Upper lobe of right lung (tissue), 1 donor: ENCODE measurements around the gene ETV3. TPM values are rescaled to one million over a fixed set of nuclear protein-coding genes. Genes with fewer than 3 reads are reported as not detected.

Experiments
- ATAC-seq: fragments of 200-7000 bp; cut with Tn5 transposase; one replicate; pipeline ENCODE4 v1.9.1; 2020; ENCODE audit warnings: mild to moderate bottlenecking, moderate library complexity
- DNase-seq: peaks from one replicate; pipeline ENCODE4 v3.0.0-alpha.2; 2020
- H3K27ac ChIP-seq: fragments of 200-600 bp; one replicate; pipeline ENCODE4 v1.8.0; 2022
- H3K27me3 ChIP-seq: fragments of 200-600 bp; one replicate; pipeline ENCODE4 v1.8.0; 2022; ENCODE audit warnings: mild to moderate bottlenecking
- H3K36me3 ChIP-seq: fragments of 200-600 bp; one replicate; pipeline ENCODE4 v1.8.0; 2022
- H3K4me1 ChIP-seq: fragments of 200-600 bp; one replicate; pipeline ENCODE4 v1.8.0; 2022
- H3K4me3 ChIP-seq: fragments of 200-600 bp; one replicate; pipeline ENCODE4 v1.8.0; 2022; ENCODE audit warnings: mild to moderate bottlenecking
- H3K9me3 ChIP-seq: fragments of 200-600 bp; one replicate; pipeline ENCODE4 v1.8.0; 2022
- intact Hi-C: fragments of 100-400 bp; cut with DNase I; formaldehyde crosslinking; loops from one replicate; pipeline ENCODE4 v1.11.0; 2022
- total RNA-seq: library from RNA; stranded (reverse); fragmentation: NEBNext Ultra II Directional; extraction: Animal tissue kit (Norgen Biotek cat#: 25700); gene quantifications from one replicate; pipeline ENCODE4 v1.2.1, GENCODE V29; 2021
- TF ChIP-seq, protein P1 (sequence below): fragments of 200-600 bp; IDR thresholded peaks from one replicate; pipeline ENCODE4 v1.8.0; 2022; ENCODE audit warnings: antibody characterized with exemption
- donor health status: DM: no; HTN: yes; CAD: no; lungs with severe emphysema.

Gene ETV3
- total RNA-seq, 1 donor from 2014 or later = 39.2 TPM

DNA sequence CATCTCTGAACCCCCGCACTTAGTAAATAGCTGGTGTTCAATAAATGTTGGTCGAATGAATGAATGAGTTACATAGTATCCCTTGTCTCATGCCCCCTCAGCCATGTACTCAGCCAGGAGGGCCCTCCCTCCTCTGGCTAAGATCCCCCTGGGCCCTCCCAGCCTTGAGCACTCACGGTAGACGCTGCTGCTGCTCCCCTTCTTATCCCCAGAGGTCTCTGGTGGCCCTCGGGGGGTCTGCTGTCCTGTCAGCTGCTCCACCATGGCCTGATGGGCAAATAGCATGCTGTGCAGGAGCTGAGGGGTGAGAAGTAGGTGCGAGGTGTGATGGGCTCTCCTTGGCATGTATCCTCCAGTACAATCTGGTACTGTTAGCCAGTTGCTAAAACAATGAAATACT, 40.5 kb downstream of the ETV3 start:
- H3K27me3 ChIP-seq = no peaks in the 10 kb centered on the region
- ATAC-seq (no peak), DNase-seq (peak; percentile 40)
- no peak overlapping the region for H3K27ac ChIP-seq
- intact Hi-C loops = no loop called here
- H3K4me3 ChIP-seq = no peak overlapping the region
- H3K36me3 ChIP-seq = no peaks in the 10 kb centered on the region
- H3K4me1 ChIP-seq = peaks cover 3% of the 10 kb centered on the region
- H3K9me3 ChIP-seq = no peaks in the 10 kb centered on the region
- TF ChIP-seq, protein P1, sequence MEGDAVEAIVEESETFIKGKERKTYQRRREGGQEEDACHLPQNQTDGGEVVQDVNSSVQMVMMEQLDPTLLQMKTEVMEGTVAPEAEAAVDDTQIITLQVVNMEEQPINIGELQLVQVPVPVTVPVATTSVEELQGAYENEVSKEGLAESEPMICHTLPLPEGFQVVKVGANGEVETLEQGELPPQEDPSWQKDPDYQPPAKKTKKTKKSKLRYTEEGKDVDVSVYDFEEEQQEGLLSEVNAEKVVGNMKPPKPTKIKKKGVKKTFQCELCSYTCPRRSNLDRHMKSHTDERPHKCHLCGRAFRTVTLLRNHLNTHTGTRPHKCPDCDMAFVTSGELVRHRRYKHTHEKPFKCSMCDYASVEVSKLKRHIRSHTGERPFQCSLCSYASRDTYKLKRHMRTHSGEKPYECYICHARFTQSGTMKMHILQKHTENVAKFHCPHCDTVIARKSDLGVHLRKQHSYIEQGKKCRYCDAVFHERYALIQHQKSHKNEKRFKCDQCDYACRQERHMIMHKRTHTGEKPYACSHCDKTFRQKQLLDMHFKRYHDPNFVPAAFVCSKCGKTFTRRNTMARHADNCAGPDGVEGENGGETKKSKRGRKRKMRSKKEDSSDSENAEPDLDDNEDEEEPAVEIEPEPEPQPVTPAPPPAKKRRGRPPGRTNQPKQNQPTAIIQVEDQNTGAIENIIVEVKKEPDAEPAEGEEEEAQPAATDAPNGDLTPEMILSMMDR = no peak

DNA sequence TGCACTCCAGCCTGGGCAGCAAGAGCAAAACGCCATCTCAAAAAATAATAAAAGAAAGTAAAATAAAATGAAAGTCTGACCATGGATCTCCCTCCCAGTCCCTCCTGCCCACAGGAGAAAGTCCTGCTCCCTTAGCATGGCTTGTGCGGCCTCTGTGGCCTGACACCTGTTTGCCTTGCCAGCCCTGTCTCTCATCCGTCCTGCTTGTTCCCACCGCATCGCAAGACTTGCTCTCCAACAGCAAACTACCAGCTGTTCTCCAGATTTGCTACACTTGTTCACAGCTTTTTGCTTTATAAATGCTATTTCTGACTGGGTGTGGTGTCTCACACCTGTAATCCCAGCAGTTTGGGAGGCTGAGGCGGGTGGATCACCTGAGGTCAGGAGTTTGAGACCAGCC, 41.3 kb downstream of the ETV3 start:
- DNase-seq = peak; percentile 28
- Histone ChIP-seq H3K9me3 (no peaks in the 10 kb centered on the region), H3K27me3 (no peaks in the 10 kb centered on the region), H3K4me3 (no peak overlapping the region), H3K27ac (no peak overlapping the region), H3K36me3 (no peaks in the 10 kb centered on the region), H3K4me1 (peaks cover 4% of the 10 kb centered on the region)
- TF ChIP-seq, protein P1 = no peak
- no peak for ATAC-seq
- intact Hi-C loops = no loop called here

DNA sequence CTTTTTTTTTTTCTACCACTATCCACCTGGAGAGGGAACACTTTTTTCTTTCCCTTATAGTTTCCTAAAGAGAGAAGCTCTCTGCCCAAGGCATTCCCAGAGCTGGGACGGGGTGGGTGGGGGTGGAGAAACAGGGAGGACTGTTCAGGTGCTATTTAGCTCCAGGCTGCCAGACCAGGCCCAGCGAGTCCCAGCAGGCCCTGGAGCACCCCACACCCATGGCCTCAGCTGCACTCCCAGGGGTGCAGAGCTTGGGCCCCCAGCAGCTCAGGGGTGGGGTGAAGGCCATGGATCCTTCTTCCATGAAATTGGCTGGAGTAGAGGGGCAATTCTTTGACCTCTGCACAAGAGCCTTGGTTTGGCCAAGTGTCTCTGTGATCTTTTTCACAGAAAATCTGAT, 42.6 kb downstream of the ETV3 start:
- Histone ChIP-seq H3K27ac (no peak overlapping the region), H3K36me3 (no peaks in the 10 kb centered on the region), H3K9me3 (no peaks in the 10 kb centered on the region), H3K4me3 (no peak overlapping the region), H3K4me1 (peaks cover 4% of the 10 kb centered on the region), H3K27me3 (no peaks in the 10 kb centered on the region)
- TF ChIP-seq, protein P1 = no peak
- DNase-seq = peak; percentile 31
- intact Hi-C loops = no loop called here
- no peak for ATAC-seq

DNA sequence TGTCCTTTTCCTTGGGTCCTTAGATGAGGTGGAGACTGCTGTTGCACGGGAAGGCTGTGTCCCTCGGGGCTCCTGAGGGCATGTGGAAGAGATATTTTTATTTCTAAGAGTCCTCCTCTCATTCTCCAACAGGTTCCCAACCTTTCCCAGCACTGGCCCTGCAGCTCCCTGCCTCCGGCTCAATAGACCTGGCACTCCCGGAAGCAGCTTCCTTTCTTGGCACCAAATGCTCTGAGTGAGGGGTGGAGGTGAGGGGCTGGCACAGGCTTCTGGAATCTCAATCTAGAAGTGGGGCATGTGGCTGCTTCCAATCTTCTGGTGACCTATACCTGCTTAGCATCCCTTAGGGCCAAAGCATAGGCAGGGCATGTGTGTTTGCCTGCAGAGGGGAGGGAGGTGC, 43.1 kb downstream of the ETV3 start:
- H3K27me3 ChIP-seq = no peaks in the 10 kb centered on the region
- H3K36me3 ChIP-seq = no peaks in the 10 kb centered on the region
- ATAC-seq (no peak), DNase-seq (peak; percentile 48)
- TF ChIP-seq, protein P1 = no peak
- peaks cover 7% of the 10 kb centered on the region for H3K4me1 ChIP-seq
- no peaks in the 10 kb centered on the region for H3K9me3 ChIP-seq
- no peak overlapping the region for H3K27ac ChIP-seq
- intact Hi-C loops = no loop called here
- H3K4me3 ChIP-seq = no peak overlapping the region

DNA sequence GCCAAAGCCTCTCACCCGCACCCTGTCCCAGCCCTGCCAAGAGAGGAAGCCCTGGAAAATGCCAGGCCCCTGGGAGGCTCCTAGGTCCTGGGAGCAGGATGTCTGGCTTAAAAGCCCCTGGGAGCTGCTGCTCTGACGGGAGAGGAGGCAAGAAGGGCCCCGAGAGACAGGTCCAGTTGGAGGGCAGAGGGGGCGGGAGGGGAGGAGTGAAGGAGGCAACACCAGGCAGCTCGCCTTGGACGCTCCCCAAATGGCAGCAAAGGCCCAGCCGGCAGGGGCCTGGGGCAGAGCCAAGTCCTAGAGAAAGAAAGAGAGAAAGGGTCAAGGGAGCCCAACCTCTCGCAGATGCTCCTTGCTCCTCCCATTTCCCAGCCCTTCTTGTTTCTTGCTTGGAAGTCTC, 45.4 kb downstream of the ETV3 start:
- H3K27me3 ChIP-seq = no peaks in the 10 kb centered on the region
- H3K27ac ChIP-seq = no peak overlapping the region
- ATAC-seq (peak; percentile 4), DNase-seq (peak; percentile 62)
- no peak overlapping the region for H3K4me3 ChIP-seq
- intact Hi-C loops = no loop called here
- no peaks in the 10 kb centered on the region for H3K36me3 ChIP-seq
- no peaks in the 10 kb centered on the region for H3K9me3 ChIP-seq
- peaks cover 7% of the 10 kb centered on the region for H3K4me1 ChIP-seq
- TF ChIP-seq, protein P1 = no peak

DNA sequence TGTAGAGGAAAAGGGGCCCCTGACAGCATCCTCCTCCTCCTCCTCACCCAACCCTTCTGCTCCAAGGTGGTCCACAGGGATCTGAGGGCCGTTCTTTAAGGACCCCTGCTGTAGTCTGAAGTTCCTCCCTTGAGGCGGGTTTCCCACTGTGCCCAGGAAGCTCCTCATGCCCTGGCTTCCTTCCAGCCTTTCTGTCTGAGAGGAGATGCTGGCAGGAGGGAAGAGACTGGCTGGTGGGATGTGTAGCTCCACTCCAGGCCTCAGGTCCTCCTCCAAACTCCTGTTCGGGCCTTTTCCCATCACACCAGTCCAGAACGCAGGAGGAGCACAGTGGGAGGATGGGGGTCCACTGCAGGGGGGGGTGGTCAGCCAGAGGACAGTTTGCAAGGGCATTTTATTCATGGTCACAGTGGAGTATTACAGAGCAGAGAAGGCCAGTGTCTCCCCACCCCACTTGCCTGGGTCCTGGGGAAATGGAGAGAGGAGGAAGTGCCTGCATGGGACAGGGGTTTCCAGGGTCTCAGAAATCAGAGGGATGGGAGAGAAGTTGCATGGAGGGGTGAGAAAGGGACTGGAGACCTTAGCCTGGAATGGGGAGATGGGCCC, 46.4 kb downstream of the ETV3 start:
- H3K27ac ChIP-seq = no peak overlapping the region
- intact Hi-C loops = loop anchor here (2.0 kb wide), 1 partner anchor 65 kb away; no protein-coding TSS in a partner anchor
- H3K4me3 ChIP-seq = no peak overlapping the region
- H3K9me3 ChIP-seq = no peaks in the 10 kb centered on the region
- TF ChIP-seq, protein P1 = no peak
- no peaks in the 10 kb centered on the region for H3K27me3 ChIP-seq
- peaks cover 7% of the 10 kb centered on the region for H3K4me1 ChIP-seq
- DNase-seq (peak; percentile 19), ATAC-seq (no peak)
- no peaks in the 10 kb centered on the region for H3K36me3 ChIP-seq
